PC-9 (cell line): ENCODE data around the gene ISM1. TPM values are rescaled to one million over a fixed set of nuclear protein-coding genes. Genes with fewer than 3 reads are reported as not detected.

Source experiments
- BruUV-seq: library from RNA; stranded (reverse); fragments of 400-500 nt; replicated peaks from 2 replicates; lab custom pipeline; 2021; lab: Mats Ljungman, UMichigan
- CTCF ChIA-PET: fragments of 300-600 bp; sonication (Branson Sonifier 250); formaldehyde crosslinking; loops from one replicate; lab custom pipeline; 2022; ENCODE audit warnings: antibody characterized with exemption; lab: Charles Lee
- POLR2A ChIA-PET: fragments of 300-600 bp; sonication (Branson Sonifier 250); formaldehyde crosslinking; loops from one replicate; lab custom pipeline; 2022; ENCODE audit warnings: antibody characterized with exemption; ENCODE audit not compliant: unreplicated experiment; lab: Charles Lee
- DNase-seq, 2 experiments: peaks; one replicate each; pipeline versions ENCODE4 v3.0.0 to v3.0.0-alpha.2; 2015 to 2022; ENCODE audit warnings: mixed read lengths in 1 of 2
- H2AFZ ChIP-seq: fragments of 200-600 bp; sonication (generic); 2 replicates; pipeline ENCODE4 v1.8.1; 2017; ENCODE audit warnings: antibody characterized with exemption
- H3F3A ChIP-seq: fragments of 200-600 bp; sonication (generic); 2 replicates; pipeline ENCODE4 v1.8.1; 2017; ENCODE audit warnings: antibody characterized with exemption, mild to moderate bottlenecking, low read depth; ENCODE audit not compliant: insufficient read depth
- H3K27ac ChIP-seq: fragments of 200-600 bp; sonication (generic); 2 replicates; pipeline ENCODE4 v1.6.1; 2016; ENCODE audit warnings: mixed run types
- H3K27me3 ChIP-seq: fragments of 200-600 bp; sonication (generic); 2 replicates; pipeline ENCODE4 v1.6.1; 2016; ENCODE audit warnings: low read depth, mixed run types; ENCODE audit not compliant: insufficient read depth
- H3K36me3 ChIP-seq: fragments of 200-600 bp; sonication (generic); 2 replicates; pipeline ENCODE4 v1.6.1; 2016; ENCODE audit warnings: low read depth, mixed run types
- H3K4me1 ChIP-seq: fragments of 200-600 bp; sonication (generic); replicated peaks from 2 replicates; pipeline ENCODE4 v1.6.1; 2016; ENCODE audit warnings: mixed run types; ENCODE audit not compliant: insufficient read depth
- H3K4me2 ChIP-seq: fragments of 200-600 bp; sonication (generic); 2 replicates; pipeline ENCODE4 v1.6.1; 2017; ENCODE audit warnings: mixed run types
- H3K4me3 ChIP-seq: fragments of 200-600 bp; sonication (generic); 2 replicates; pipeline ENCODE4 v1.6.1; 2016; ENCODE audit warnings: mixed run types
- H3K79me2 ChIP-seq: fragments of 200-600 bp; sonication (generic); 2 replicates; pipeline ENCODE4 v1.6.1; 2017; ENCODE audit warnings: low read depth, mixed run types
- H3K9me2 ChIP-seq: fragments of 200-600 bp; sonication (generic); 2 replicates; pipeline ENCODE4 v1.8.1; 2017; ENCODE audit warnings: mild to moderate bottlenecking; ENCODE audit not compliant: insufficient read depth
- H3K9me3 ChIP-seq: fragments of 200-600 bp; sonication (generic); 2 replicates; pipeline ENCODE4 v1.8.1; 2016; ENCODE audit warnings: low read depth; ENCODE audit not compliant: insufficient read depth
- H4K20me1 ChIP-seq: fragments of 200-600 bp; sonication (generic); 2 replicates; pipeline ENCODE4 v1.8.1; 2017; ENCODE audit not compliant: insufficient read depth
- EZH2 ChIP-seq: fragments of 200-600 bp; sonication (generic); IDR thresholded peaks from 2 replicates; pipeline ENCODE4 v1.8.0; 2017; ENCODE audit warnings: antibody characterized with exemption, low read depth
- intact Hi-C: fragments of 100-400 bp; cut with micrococcal nuclease; formaldehyde crosslinking; loops from one replicate; pipeline ENCODE4 v1.10.0; 2022; ENCODE audit not compliant: unreplicated experiment
- total RNA-seq: library from RNA; stranded (reverse); gene quantifications from 2 replicates; pipeline ENCODE4 v1.2.3, GENCODE V29; 2021
- TF ChIP-seq, protein P1 (sequence below): fragments of 200-600 bp; sonication (generic); conservative IDR thresholded peaks from 2 replicates; pipeline ENCODE4 v1.6.1; 2017; ENCODE audit warnings: mixed run types, antibody characterized with exemption, mild to moderate bottlenecking, moderate library complexity

ISM1 gene
- total RNA-seq, 1 experiment from 2014 or later = not detected

DNA sequence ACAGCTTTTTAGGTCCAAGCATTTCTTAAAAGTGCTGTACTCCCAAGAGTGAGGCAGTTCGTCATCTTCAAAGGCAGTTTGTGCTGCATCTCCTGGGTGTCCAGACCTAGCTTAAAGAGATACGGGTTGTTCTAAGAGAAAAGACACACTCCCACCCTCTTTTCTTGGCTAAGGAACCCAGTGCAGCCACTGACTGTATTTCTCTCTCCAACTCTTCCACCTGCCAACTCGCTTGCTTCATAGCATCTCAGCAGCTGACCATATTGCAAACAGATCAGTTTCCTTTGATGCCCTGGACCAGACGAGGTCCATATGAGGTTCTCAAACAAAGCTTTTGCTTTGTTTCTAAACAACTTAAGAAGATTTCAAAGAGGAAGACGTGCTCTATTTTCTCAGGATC, 101.1 kb downstream of the ISM1 start:
- CTCF ChIA-PET = no interaction called here
- no peaks in the 10 kb centered on the region for H3K27me3 ChIP-seq
- H4K20me1 ChIP-seq = no peaks in the 10 kb centered on the region
- H3K79me2 ChIP-seq = no peaks in the 10 kb centered on the region
- no peaks in the 10 kb centered on the region for H3K9me3 ChIP-seq
- no TSS peak for BruUV-seq
- no peak overlapping the region for H3K4me3 ChIP-seq
- no peak overlapping the region for H2AFZ ChIP-seq
- TF ChIP-seq, protein P1, sequence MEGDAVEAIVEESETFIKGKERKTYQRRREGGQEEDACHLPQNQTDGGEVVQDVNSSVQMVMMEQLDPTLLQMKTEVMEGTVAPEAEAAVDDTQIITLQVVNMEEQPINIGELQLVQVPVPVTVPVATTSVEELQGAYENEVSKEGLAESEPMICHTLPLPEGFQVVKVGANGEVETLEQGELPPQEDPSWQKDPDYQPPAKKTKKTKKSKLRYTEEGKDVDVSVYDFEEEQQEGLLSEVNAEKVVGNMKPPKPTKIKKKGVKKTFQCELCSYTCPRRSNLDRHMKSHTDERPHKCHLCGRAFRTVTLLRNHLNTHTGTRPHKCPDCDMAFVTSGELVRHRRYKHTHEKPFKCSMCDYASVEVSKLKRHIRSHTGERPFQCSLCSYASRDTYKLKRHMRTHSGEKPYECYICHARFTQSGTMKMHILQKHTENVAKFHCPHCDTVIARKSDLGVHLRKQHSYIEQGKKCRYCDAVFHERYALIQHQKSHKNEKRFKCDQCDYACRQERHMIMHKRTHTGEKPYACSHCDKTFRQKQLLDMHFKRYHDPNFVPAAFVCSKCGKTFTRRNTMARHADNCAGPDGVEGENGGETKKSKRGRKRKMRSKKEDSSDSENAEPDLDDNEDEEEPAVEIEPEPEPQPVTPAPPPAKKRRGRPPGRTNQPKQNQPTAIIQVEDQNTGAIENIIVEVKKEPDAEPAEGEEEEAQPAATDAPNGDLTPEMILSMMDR = no peak
- no peaks in the 10 kb centered on the region for H3K9me2 ChIP-seq
- no peak overlapping the region for H3K27ac ChIP-seq
- intact Hi-C loops = no loop called here
- POLR2A ChIA-PET = no interaction called here
- H3K4me1 ChIP-seq = no peaks in the 10 kb centered on the region
- H3K4me2 ChIP-seq = no peak overlapping the region
- H3F3A ChIP-seq = no peaks in the 10 kb centered on the region
- DNase-seq = no peak
- no peaks in the 10 kb centered on the region for H3K36me3 ChIP-seq

DNA sequence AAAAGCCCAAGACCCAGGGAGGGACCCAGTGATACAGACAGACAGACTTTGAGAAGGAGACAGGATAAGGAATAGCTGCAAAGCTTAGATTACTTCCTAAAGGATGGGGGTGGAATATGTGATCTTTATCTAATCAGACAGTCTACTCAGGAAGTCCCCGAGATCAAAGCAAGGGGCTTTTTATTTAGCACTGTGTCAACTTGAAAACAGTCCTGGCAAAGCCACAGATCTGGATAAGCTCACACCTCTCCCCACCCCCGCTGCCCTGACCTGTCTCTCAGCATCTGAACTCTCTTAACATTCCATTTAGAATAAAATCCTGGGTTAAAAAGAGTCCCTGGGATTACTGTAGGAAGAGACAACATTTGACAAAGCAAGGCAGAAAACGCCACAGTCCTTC, 101.5 kb downstream of the ISM1 start:
- Histone ChIP-seq H3K9me2 (no peaks in the 10 kb centered on the region), H3K36me3 (no peaks in the 10 kb centered on the region), H3K9me3 (no peaks in the 10 kb centered on the region), H3K4me3 (no peak overlapping the region), H3K27ac (no peak overlapping the region), H2AFZ (no peak overlapping the region), H3K79me2 (no peaks in the 10 kb centered on the region), H4K20me1 (no peaks in the 10 kb centered on the region), H3K4me1 (no peaks in the 10 kb centered on the region), H3K27me3 (no peaks in the 10 kb centered on the region), H3K4me2 (no peak overlapping the region), H3F3A (no peaks in the 10 kb centered on the region)
- TF ChIP-seq EZH2 = no peak
- TF ChIP-seq, protein P1 = no peak
- DNase-seq = no peak
- BruUV-seq = no TSS peak
- CTCF ChIA-PET = no interaction called here
- intact Hi-C loops = no loop called here
- POLR2A ChIA-PET = no interaction called here

DNA sequence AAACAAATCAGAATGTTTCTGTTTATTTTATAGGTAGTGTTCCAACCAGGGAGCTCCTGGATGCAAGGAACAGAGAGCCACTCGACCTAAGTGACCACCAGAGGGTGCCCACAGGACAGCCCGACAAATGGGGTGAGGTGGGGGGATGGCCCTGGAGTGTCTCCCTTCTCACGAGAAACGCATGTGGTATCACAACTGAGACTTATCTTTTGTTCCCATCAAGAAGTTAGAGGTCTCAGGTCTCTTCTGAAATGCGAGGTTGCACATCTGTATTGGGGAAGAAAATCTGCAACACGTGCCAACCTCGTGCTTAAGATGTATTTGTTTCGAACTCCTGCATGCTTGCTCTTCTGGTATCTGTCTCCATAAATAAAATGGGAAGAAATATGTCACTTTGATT, 104.0 kb downstream of the ISM1 start:
- ChIA-PET CTCF (interaction anchor here (0.6 to 1.0 kb wide), 3 partner anchors 222 to 1038 kb away, joined by 3 to 11 read pairs (median 3); no protein-coding TSS in a partner anchor), POLR2A (no interaction called here)
- H3K9me2 ChIP-seq = no peaks in the 10 kb centered on the region
- no peak for DNase-seq
- H3K4me3 ChIP-seq = no peak overlapping the region
- TF ChIP-seq EZH2 = no peak
- TF ChIP-seq, protein P1 = peak; percentile 54
- no peaks in the 10 kb centered on the region for H3K79me2 ChIP-seq
- H3K27ac ChIP-seq = no peak overlapping the region
- no peaks in the 10 kb centered on the region for H3F3A ChIP-seq
- BruUV-seq = no TSS peak
- intact Hi-C loops = loop anchor here (5.0 kb wide), 1 partner anchor 222 kb away; no protein-coding TSS in a partner anchor
- H3K4me2 ChIP-seq = no peak overlapping the region
- no peaks in the 10 kb centered on the region for H3K36me3 ChIP-seq
- no peaks in the 10 kb centered on the region for H3K9me3 ChIP-seq
- no peaks in the 10 kb centered on the region for H3K4me1 ChIP-seq
- no peaks in the 10 kb centered on the region for H3K27me3 ChIP-seq
- no peak overlapping the region for H2AFZ ChIP-seq
- no peaks in the 10 kb centered on the region for H4K20me1 ChIP-seq
